HG02763 (cell line): ENCODE measurements around the gene HLA-E.
"Not testable (repeated sequence)": the region's sequence is repeated elsewhere in the genome, so short reads cannot be mapped to it uniquely, and the experiment has no call there.

Experiments used
- ATAC-seq: cut with Tn5 transposase; IDR thresholded peaks from one replicate; pipeline ENCODE4 v1.9.1; 2021; ENCODE audit warnings: mild to moderate bottlenecking, moderate library complexity; ENCODE audit not compliant: unreplicated experiment

The HLA-E gene

GRCh38 chr6:30489081-30490025 lies at the start of gene HLA-E:
Gene HLA-E, plus strand, starts transcription at chr6:30489509. Its CDS starts 23 bp downstream, at chr6:30489532.
- peak; percentile 86 for ATAC-seq

GRCh38 chr6:30441171-30441570 lies 48.1 kb upstream of the HLA-E start:
- ATAC-seq, result no peak

- ATAC-seq, result no peak
Observed at GRCh38 chr6:30443657-30444450, 45.5 kb upstream of the HLA-E start.

- no peak for ATAC-seq
Observed at GRCh38 chr6:30444451-30444742, 44.9 kb upstream of the HLA-E start.

- no peak for ATAC-seq
Observed at GRCh38 chr6:30446259-30446658, 43.0 kb upstream of the HLA-E start.

- no peak for ATAC-seq
Observed at GRCh38 chr6:30447237-30447636, 42.1 kb upstream of the HLA-E start.

- ATAC-seq, result no peak
Observed at GRCh38 chr6:30450548-30450908, 38.8 kb upstream of the HLA-E start.

- ATAC-seq, result no peak
Observed at GRCh38 chr6:30450909-30451841, 38.1 kb upstream of the HLA-E start.

GRCh38 chr6:30452736-30453507 lies 36.4 kb upstream of the HLA-E start:
- no peak for ATAC-seq

- no peak for ATAC-seq
Observed at GRCh38 chr6:30453508-30454116, 35.7 kb upstream of the HLA-E start.

GRCh38 chr6:30459145-30459544 lies 30.2 kb upstream of the HLA-E start:
- no peak for ATAC-seq

GRCh38 chr6:30461055-30461454 lies 28.3 kb upstream of the HLA-E start:
- ATAC-seq, result no peak

GRCh38 chr6:30462482-30462881 lies 26.8 kb upstream of the HLA-E start:
- no peak for ATAC-seq

- ATAC-seq, result no peak
Observed at GRCh38 chr6:30463242-30463641, 26.1 kb upstream of the HLA-E start.

- ATAC-seq, result no peak
Observed at GRCh38 chr6:30463651-30464618, 25.4 kb upstream of the HLA-E start.

- no peak for ATAC-seq
Observed at GRCh38 chr6:30465595-30466306, 23.6 kb upstream of the HLA-E start.

- no peak for ATAC-seq
Observed at GRCh38 chr6:30470968-30471367, 18.3 kb upstream of the HLA-E start.

GRCh38 chr6:30475116-30475515 lies 14.2 kb upstream of the HLA-E start:
- not testable (repeated sequence) for ATAC-seq
